HepG2 (cell line): Measurements from ENCODE around the gene ABL2. TPM values are rescaled to one million over a fixed set of nuclear protein-coding genes. Genes with fewer than 3 reads are reported as not detected.

Source experiments
- CC2D1A ChIP-seq: sonication (generic); formaldehyde crosslinking; IDR thresholded peaks from 2 replicates; pipeline ENCODE4 v1.8.1; 2023; ENCODE audit warnings: mild to moderate bottlenecking, missing genetic modification reagents
- HDAC6 ChIP-seq: fragments of 200-600 bp; sonication (generic); IDR thresholded peaks from 2 replicates; pipeline ENCODE4 v1.7.0; 2017; ENCODE audit warnings: mild to moderate bottlenecking, antibody characterized with exemption, low read length, low read depth
- HNF4A ChIP-seq: sonication (generic); formaldehyde crosslinking; IDR thresholded peaks from 2 replicates; pipeline ENCODE4 v1.4.0; 2020; ENCODE audit warnings: missing genetic modification reagents
- KLF9 ChIP-seq: IDR thresholded peaks from 2 replicates; pipeline ENCODE4 v1.6.1; 2016; ENCODE audit warnings: low read depth
- MAFF ChIP-seq: IDR thresholded peaks from 2 replicates; pipeline ENCODE4 v1.6.1; 2011; ENCODE audit warnings: low read depth, low read length, improper control_type of control experiment
- MATR3 ChIP-seq: sonication (generic); formaldehyde crosslinking; IDR thresholded peaks from 2 replicates; pipeline ENCODE4 v1.4.0; 2020; ENCODE audit warnings: missing genetic modification reagents
- MIER2 ChIP-seq: IDR thresholded peaks from 2 replicates; pipeline ENCODE4 v1.6.1; 2016; ENCODE audit warnings: missing biosample characterization, missing genetic modification reagents
- PHF20 ChIP-seq: sonication (generic); formaldehyde crosslinking; IDR thresholded peaks from 2 replicates; pipeline ENCODE4 v1.5.0; 2020; ENCODE audit warnings: mild to moderate bottlenecking, missing genetic modification reagents
- RFX3 ChIP-seq: IDR thresholded peaks from 2 replicates; pipeline ENCODE4 v1.6.1; 2016; ENCODE audit warnings: missing biosample characterization, missing genetic modification reagents
- TP53 ChIP-seq: sonication (generic); formaldehyde crosslinking; conservative IDR thresholded peaks from 2 replicates; pipeline ENCODE4 v1.4.0; 2020; ENCODE audit warnings: missing genetic modification reagents
- TRIM24 ChIP-seq: sonication (generic); formaldehyde crosslinking; IDR thresholded peaks from 2 replicates; pipeline ENCODE4 v1.8.0; 2022; ENCODE audit warnings: mild to moderate bottlenecking, missing genetic modification reagents
- ZFP62 ChIP-seq: sonication (generic); formaldehyde crosslinking; IDR thresholded peaks from 2 replicates; pipeline ENCODE4 v1.4.0; 2020; ENCODE audit warnings: missing genetic modification reagents
- ZNF354B ChIP-seq: sonication (generic); formaldehyde crosslinking; IDR thresholded peaks from 2 replicates; pipeline ENCODE4 v1.8.0; 2022; ENCODE audit warnings: mild to moderate bottlenecking, missing genetic modification reagents
- ZNF570 ChIP-seq: sonication (generic); formaldehyde crosslinking; IDR thresholded peaks from 2 replicates; pipeline ENCODE4 v1.4.0; 2020; ENCODE audit warnings: mild to moderate bottlenecking, missing genetic modification reagents, borderline replicate concordance
- ZSCAN21 ChIP-seq: sonication (generic); formaldehyde crosslinking; IDR thresholded peaks from 2 replicates; pipeline ENCODE4 v1.8.0; 2022; ENCODE audit warnings: mild to moderate bottlenecking, missing genetic modification reagents, moderate library complexity, borderline replicate concordance
- polyA plus RNA-seq, 8 experiments: library from polyadenylated mRNA; depleted of rRNA in 3 of 8; stranded (reverse) in 7 of 8; unstranded in 1 of 8; fragments of >200 nt; fragmentation: Illumina TruSeq in 4 of 8; extraction: Trizol in 4 of 8; gene quantifications; 2 replicates each; pipeline versions ENCODE4 v1.2.1 to v1.2.3, GENCODE V29; 2011 to 2016; ENCODE audit warnings: low read depth in 4 of 8, missing spikeins in 1 of 8, mixed read lengths in 1 of 8; ENCODE audit not compliant: insufficient read depth in 1 of 8
- total RNA-seq, 5 experiments: library from RNA; depleted of rRNA; stranded (reverse); fragments of >200 nt; fragmentation: Illumina TruSeq; extraction: Trizol; gene quantifications; 2 replicates each; pipeline ENCODE4 v1.2.3, GENCODE V29; 2016; ENCODE audit warnings: low read depth in 1 of 5
- TF ChIP-seq, protein P1 (sequence below): sonication (generic); formaldehyde crosslinking; IDR thresholded peaks from 2 replicates; pipeline ENCODE4 v1.4.0; 2020; ENCODE audit warnings: missing genetic modification reagents
- TF ChIP-seq, protein P2 (sequence below): sonication (generic); formaldehyde crosslinking; IDR thresholded peaks from one replicate; pipeline ENCODE4 v1.5.1; 2020; ENCODE audit warnings: mild to moderate bottlenecking, missing genetic modification reagents; ENCODE audit errors: not compliant biosample characterization
- TF ChIP-seq, protein P3 (sequence below): sonication (generic); formaldehyde crosslinking; IDR thresholded peaks from 2 replicates; pipeline ENCODE4 v1.4.0; 2020; ENCODE audit warnings: mild to moderate bottlenecking, missing genetic modification reagents
- TF ChIP-seq, protein P4 (sequence below): sonication (generic); formaldehyde crosslinking; conservative IDR thresholded peaks from 2 replicates; pipeline ENCODE4 v1.4.0; 2020; ENCODE audit warnings: mild to moderate bottlenecking, missing genetic modification reagents, moderate library complexity

ABL2 gene
- total and polyA plus RNA-seq, 2 of the 13 experiments (the other 11 are each of a cell fraction or from before 2014, with no cell fraction given) = 5.8 to 6.0 TPM

DNA sequence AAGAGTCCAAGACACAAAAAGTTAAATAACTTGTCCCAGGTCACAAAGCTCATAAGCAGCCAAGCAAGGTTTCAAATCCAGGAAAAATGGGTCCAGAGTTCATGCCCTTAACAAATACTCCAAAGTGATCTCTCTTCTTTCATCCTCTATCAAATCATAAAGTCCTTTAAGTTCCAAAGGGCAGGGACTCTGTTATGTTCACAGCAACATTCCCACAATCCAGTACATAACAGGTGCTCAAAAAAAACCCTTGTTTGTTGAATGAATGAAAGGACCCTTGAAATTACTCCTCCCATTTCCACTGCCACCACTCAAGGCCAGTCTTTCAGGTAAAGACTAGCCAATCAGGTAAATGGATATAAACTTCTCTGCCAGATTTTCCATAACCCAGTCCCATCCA, 2.7 kb downstream of the ABL2 start (continued):
- TF ChIP-seq ZSCAN21 (CRISPR knock-in tag) (no peak), HNF4A (CRISPR knock-in tag) (peak; percentile 87), TRIM24 (CRISPR knock-in tag) (no peak), MAFF (no peak), RFX3 (no peak), HDAC6 (no peak), MIER2 (CRISPR knock-in tag) (no peak), MATR3 (no peak), ZNF570 (CRISPR knock-in tag) (no peak), TP53 (CRISPR knock-in tag) (no peak), CC2D1A (CRISPR knock-in tag) (no peak), ZFP62 (no peak), PHF20 (CRISPR knock-in tag) (no peak), KLF9 (CRISPR knock-in tag) (no peak), ZNF354B (CRISPR knock-in tag) (no peak)
- TF ChIP-seq, protein P1, sequence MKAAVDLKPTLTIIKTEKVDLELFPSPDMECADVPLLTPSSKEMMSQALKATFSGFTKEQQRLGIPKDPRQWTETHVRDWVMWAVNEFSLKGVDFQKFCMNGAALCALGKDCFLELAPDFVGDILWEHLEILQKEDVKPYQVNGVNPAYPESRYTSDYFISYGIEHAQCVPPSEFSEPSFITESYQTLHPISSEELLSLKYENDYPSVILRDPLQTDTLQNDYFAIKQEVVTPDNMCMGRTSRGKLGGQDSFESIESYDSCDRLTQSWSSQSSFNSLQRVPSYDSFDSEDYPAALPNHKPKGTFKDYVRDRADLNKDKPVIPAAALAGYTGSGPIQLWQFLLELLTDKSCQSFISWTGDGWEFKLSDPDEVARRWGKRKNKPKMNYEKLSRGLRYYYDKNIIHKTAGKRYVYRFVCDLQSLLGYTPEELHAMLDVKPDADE = no peak
- TF ChIP-seq, protein P2, sequence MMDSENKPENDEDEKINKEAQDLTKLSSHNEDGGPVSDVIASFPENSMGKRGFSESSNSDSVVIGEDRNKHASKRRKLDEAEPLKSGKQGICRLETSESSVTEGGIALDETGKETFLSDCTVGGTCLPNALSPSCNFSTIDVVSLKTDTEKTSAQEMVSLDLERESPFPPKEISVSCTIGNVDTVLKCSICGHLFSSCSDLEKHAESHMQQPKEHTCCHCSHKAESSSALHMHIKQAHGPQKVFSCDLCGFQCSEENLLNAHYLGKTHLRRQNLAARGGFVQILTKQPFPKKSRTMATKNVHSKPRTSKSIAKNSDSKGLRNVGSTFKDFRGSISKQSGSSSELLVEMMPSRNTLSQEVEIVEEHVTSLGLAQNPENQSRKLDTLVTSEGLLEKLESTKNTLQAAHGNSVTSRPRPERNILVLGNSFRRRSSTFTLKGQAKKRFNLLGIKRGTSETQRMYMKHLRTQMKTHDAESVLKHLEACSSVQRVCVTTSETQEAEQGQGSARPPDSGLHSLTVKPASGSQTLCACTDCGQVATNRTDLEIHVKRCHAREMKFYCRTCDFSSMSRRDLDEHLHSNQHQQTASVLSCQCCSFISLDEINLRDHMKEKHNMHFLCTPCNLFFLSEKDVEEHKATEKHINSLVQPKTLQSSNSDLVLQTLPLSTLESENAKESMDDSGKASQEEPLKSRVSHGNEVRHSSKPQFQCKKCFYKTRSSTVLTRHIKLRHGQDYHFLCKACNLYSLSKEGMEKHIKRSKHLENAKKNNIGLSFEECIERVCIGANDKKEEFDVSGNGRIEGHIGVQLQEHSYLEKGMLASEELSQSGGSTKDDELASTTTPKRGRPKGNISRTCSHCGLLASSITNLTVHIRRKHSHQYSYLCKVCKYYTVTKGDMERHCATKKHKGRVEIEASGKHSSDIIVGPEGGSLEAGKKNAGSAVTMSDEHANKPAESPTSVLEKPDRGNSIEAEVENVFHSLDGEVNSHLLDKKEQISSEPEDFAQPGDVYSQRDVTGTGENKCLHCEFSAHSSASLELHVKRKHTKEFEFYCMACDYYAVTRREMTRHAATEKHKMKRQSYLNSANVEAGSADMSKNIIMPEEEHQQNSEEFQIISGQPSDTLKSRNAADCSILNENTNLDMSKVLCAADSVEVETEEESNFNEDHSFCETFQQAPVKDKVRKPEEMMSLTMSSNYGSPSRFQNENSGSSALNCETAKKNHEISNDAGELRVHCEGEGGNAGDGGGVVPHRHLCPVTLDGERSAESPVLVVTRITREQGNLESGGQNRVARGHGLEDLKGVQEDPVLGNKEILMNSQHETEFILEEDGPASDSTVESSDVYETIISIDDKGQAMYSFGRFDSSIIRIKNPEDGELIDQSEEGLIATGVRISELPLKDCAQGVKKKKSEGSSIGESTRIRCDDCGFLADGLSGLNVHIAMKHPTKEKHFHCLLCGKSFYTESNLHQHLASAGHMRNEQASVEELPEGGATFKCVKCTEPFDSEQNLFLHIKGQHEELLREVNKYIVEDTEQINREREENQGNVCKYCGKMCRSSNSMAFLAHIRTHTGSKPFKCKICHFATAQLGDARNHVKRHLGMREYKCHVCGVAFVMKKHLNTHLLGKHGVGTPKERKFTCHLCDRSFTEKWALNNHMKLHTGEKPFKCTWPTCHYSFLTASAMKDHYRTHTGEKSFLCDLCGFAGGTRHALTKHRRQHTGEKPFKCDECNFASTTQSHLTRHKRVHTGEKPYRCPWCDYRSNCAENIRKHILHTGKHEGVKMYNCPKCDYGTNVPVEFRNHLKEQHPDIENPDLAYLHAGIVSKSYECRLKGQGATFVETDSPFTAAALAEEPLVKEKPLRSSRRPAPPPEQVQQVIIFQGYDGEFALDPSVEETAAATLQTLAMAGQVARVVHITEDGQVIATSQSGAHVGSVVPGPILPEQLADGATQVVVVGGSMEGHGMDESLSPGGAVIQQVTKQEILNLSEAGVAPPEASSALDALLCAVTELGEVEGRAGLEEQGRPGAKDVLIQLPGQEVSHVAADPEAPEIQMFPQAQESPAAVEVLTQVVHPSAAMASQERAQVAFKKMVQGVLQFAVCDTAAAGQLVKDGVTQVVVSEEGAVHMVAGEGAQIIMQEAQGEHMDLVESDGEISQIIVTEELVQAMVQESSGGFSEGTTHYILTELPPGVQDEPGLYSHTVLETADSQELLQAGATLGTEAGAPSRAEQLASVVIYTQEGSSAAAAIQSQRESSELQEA = no peak
- TF ChIP-seq, protein P3, sequence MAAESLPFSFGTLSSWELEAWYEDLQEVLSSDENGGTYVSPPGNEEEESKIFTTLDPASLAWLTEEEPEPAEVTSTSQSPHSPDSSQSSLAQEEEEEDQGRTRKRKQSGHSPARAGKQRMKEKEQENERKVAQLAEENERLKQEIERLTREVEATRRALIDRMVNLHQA (CRISPR knock-in tag) = no peak
- TF ChIP-seq, protein P4, sequence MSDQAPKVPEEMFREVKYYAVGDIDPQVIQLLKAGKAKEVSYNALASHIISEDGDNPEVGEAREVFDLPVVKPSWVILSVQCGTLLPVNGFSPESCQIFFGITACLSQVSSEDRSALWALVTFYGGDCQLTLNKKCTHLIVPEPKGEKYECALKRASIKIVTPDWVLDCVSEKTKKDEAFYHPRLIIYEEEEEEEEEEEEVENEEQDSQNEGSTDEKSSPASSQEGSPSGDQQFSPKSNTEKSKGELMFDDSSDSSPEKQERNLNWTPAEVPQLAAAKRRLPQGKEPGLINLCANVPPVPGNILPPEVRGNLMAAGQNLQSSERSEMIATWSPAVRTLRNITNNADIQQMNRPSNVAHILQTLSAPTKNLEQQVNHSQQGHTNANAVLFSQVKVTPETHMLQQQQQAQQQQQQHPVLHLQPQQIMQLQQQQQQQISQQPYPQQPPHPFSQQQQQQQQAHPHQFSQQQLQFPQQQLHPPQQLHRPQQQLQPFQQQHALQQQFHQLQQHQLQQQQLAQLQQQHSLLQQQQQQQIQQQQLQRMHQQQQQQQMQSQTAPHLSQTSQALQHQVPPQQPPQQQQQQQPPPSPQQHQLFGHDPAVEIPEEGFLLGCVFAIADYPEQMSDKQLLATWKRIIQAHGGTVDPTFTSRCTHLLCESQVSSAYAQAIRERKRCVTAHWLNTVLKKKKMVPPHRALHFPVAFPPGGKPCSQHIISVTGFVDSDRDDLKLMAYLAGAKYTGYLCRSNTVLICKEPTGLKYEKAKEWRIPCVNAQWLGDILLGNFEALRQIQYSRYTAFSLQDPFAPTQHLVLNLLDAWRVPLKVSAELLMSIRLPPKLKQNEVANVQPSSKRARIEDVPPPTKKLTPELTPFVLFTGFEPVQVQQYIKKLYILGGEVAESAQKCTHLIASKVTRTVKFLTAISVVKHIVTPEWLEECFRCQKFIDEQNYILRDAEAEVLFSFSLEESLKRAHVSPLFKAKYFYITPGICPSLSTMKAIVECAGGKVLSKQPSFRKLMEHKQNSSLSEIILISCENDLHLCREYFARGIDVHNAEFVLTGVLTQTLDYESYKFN (CRISPR knock-in tag) = peak; percentile 50
